Stimulated activated CD4-positive, alpha-beta T cell treated with anti-CD3 and anti-CD28 coated beads, Interleukin-15, amount 100 ng/mL, for 1 hour (primary cell): ENCODE data around the gene CHPF2.

Experiments
- DNase-seq, 2 donors: peaks; one replicate each; pipeline ENCODE4 v3.0.0-alpha.2; 2020; ENCODE audit warnings: low read depth in 1 of 2, low spot score in 1 of 2

The CHPF2 gene, protein sequence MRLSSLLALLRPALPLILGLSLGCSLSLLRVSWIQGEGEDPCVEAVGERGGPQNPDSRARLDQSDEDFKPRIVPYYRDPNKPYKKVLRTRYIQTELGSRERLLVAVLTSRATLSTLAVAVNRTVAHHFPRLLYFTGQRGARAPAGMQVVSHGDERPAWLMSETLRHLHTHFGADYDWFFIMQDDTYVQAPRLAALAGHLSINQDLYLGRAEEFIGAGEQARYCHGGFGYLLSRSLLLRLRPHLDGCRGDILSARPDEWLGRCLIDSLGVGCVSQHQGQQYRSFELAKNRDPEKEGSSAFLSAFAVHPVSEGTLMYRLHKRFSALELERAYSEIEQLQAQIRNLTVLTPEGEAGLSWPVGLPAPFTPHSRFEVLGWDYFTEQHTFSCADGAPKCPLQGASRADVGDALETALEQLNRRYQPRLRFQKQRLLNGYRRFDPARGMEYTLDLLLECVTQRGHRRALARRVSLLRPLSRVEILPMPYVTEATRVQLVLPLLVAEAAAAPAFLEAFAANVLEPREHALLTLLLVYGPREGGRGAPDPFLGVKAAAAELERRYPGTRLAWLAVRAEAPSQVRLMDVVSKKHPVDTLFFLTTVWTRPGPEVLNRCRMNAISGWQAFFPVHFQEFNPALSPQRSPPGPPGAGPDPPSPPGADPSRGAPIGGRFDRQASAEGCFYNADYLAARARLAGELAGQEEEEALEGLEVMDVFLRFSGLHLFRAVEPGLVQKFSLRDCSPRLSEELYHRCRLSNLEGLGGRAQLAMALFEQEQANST

DNA sequence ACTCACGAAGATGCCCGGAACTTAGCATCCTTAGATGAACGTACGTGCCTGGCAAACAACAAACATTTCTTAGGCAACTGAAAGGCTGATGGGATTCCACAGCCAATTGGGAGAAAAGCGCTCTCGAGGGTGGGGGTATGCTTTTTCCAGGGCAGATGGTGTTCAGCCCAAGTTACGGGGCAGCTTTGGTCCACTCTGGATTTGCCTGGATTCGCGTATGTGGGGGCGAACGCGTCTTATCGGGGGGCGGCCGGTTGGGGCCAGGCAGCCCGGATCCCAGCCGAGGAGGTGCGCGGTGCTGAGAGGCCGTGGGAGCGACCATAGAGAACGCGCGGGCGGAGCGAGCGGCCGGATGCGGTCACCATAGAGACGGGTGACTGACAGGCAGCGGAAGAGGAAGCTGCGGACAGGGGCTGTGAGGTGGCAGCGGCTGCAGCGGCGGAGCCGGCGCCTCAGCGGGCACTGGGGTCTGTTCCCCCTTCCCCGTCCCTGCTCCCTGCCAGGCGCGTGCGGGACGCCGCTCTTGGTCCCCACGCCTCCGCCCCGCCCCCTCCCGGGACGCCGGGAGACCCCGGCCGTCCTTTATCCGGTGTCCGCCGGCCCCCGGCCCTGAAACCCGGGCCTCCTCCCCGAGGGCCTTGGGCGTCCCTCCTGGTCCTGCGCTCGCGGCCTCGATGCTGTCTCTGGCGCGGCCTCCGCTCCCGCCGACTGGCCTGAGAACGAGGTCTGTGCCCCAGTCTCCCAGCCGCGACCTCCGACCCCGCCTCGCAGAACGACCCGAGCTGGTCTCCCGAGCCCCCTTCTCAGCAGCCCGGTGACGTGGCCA is at the start of gene CHPF2:
CHPF2 (plus strand) TSS at position 393 of the 826 bp plus-strand sequence. CDS start 1,529 bp downstream, outside the sequence.
- DNase-seq = peak; percentile 76 to 80

DNA sequence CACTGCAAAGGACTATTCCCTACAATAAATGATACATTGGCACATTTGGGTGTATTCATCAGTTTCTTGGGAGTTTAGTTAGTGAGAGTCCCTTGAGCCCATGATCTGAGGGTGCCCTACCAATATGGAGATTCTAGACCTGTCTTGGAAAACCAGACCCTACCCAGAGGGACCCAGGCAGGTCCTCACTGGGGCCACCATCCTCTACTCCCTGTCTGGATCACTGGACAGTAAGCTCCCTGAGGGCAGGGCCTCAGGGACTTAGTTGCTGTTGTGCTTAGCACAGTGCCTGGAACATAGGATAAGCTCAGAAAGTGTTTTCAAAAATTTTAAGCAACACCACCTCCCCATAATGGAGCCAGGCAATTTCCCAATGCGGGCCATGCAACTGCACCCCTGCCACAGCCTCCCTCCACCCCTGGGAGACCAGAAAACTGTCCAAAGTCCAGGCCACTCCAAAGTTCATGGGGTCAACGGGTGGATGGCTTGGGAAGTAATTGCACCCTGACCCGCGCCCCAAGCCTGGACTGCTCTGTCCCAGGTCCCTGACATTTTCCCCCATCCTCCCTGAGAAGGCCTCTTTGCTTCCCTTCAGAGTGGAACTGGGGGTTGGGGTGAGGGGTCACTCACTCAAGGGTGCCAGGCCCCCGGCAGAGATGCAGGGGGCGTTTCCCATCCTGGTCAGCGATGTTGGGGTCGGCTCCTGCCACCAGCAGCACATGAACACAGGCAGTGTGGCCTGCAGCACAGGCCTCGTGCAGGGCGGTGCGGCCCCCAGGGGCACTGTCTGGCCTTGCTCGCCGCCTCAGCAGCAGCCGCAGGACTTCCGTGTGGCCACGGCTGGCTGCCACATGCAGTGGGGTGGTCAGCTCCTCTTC is 46.3 kb upstream of the CHPF2 start:
- no peak for DNase-seq

GRCh38 chr7:151186640-151187408 is 45.5 kb upstream of the CHPF2 start, which contains the start of gene ASB10:
TSS of gene ASB10 (minus strand) at chr7:151187250. CDS start at chr7:151187130, 120 bp downstream.
- no peak for DNase-seq

DNA sequence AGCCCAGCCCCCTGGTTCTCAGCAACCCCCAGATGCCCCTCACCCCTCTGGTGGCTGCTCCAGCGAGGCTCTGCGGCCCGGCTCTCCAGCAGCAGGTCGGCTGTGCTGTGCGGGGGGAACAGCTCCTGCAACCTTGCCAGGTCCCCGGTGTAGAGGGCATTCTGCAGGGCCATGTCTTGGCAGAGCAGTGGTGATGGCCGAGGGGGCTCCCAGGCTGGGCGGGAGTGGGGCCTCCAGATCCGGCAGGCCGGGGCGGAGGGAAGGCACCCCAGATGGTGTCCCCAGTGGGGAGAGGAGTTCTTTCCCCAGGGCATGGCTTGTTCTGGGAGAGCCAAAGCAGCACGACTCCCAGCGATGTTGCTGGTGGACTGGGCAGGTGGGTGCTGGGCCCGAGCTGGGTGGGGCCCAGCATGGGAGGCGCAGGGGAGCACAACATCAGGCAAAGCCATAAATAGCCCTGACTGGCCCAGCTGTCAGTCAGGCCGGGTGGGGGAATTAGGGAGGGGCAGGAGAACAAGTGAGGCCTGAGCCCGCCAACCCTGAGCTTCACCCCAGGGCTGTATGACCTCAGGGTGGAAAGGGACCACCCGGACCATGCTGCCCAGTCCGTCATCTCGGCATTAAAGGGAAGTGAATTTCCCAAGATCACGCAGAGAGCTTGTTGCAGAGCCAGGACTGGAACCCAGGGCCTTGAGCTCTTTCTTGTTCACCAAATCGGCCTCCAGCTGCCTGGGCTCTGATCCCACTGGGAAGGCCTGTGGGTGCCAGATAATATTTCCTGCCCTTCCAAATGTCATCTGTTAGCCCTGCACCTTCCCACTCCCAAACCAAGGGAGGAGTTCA is 44.7 kb upstream of the CHPF2 start:
- DNase-seq = no peak

- no peak for DNase-seq
These were observed 44.1 kb upstream of the CHPF2 start for GRCh38 chr7:151188252-151188542.

- no peak for DNase-seq
These were observed 43.2 kb upstream of the CHPF2 start for GRCh38 chr7:151189038-151189437.

DNA sequence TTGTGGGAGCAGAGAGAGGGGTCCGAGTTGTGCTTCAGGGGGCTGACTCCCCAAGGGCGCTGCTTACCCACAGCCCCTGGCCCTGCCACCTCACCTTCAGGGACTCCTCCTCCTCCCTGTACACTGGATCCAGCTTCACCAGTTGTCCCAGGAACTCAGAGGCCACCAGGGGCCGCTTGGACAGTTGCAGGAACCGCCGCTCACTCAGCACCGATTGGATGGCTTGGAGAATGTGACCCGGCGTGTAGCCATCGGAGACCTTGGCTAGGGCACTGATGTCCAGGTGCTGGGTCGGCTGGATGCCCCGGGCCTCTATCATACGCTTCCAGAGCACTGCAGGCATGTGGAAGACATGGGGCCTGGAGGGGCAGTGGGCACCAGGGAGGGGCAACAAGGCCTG is 40.7 kb upstream of the CHPF2 start:
- no peak for DNase-seq

DNA sequence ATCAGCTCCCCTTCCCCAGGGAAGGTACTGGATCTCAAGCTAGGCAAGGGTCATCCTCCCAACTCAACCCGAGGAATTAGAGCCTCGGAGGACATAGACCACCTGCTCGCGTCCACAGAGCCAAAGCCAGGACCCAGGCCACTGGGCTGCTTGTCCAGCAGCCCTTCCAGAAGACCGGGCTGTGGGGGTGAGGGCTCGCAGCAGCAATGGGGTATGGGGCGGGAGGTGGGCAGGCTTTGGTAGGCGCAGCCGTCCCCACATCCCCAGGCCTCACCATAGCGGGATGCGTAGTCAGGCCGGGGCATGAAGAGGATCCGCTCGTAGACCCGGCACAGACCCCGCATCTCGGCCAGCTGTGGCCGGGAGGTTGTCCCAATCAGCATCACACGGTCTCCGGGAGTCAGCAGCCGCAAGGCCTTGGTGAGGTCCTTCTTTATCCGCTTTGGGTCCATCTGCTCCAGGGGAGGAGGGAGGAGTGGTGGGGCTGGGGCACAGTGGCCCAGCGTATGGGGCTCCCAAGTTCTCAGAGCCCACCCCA is 40.2 kb upstream of the CHPF2 start:
- no peak for DNase-seq

GRCh38 chr7:151193203-151193978 is 38.9 kb upstream of the CHPF2 start:
- no peak for DNase-seq

GRCh38 chr7:151194188-151194587 is 38.1 kb upstream of the CHPF2 start:
- DNase-seq = no peak

GRCh38 chr7:151195616-151196450 is 36.5 kb upstream of the CHPF2 start:
- no peak for DNase-seq

- DNase-seq = no peak
These were observed 34.4 kb upstream of the CHPF2 start for GRCh38 chr7:151197932-151198331.

GRCh38 chr7:151198945-151199848 is 33.1 kb upstream of the CHPF2 start:
- DNase-seq = no peak

DNA sequence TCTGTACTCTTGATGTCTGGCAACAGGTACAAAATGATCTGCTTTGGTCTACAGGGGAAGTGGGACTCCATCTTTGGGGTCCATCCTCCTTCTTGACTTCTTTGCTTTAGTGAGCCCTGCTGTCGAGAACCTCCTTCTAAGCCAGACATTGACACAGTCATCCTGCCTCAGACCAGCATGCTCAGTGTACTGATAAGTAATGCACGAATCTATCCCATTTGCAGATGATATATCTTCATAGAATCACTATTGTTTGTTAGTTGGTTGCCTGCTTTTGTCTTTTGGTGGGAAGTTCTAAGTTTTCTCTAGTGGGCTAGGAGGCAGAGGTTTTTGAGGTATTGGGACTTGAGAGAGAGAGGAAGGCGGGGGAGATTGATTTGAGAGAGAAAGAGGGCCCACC is 30.9 kb upstream of the CHPF2 start:
- DNase-seq = no peak

DNA sequence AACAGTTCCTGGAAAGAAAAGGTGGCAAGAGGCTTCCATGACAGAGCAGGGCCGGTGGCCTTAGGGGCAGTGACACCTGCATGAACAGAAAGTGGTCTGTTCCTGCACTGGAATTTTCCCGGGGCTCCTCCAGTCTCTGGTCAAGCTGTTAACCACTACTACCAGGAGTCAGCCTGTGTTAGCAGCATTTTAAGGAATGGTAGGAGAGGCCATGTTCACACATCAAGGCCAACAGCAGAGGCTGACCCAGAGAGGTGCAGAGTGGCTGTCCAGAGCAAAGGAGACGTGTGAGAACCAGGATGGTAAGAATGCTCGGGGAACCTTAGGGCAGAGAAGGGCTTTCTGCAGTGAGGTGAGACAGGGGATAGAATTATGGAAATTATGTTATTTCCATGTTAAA is 30.5 kb upstream of the CHPF2 start:
- DNase-seq = no peak

GRCh38 chr7:151202836-151203235 is 29.4 kb upstream of the CHPF2 start:
- DNase-seq = no peak
